Measurements from ENCODE around the gene CDC42EP1. TPM values are rescaled to one million over a fixed set of nuclear protein-coding genes. Genes with fewer than 3 reads are reported as not detected.

Gene CDC42EP1
- total and polyA plus RNA-seq, 2 experiments from 2014 or later = 83.8 to 122 TPM

GRCh38 chr22:37516456-37516855 lies 43.8 kb upstream of the CDC42EP1 start:
- Histone ChIP-seq H3K79me2 (ENCODE audit: insufficient read depth) (no peaks in the 10 kb centered on the region), H2AFZ (no peak overlapping the region), H3K4me2 (ENCODE audit: unreplicated experiment) (no peak overlapping the region), H3K27ac (no peak overlapping the region), H3K27me3 (replicated peaks; ENCODE audit: insufficient read depth) (no peaks in the 10 kb centered on the region), H3F3A (ENCODE audit: insufficient read depth) (peaks cover 12% of the 10 kb centered on the region; the same call in 1 of the 2 replicates), H3K9ac (no peak overlapping the region), H4K20me1 (ENCODE audit: insufficient read depth) (no peaks in the 10 kb centered on the region), H3K9me2 (ENCODE audit: insufficient read depth) (no peaks in the 10 kb centered on the region), H3K4me1 (ENCODE audit: insufficient read depth) (peaks cover 11% of the 10 kb centered on the region), H3K4me3 (no peak overlapping the region), H3K36me3 (ENCODE audit: low read depth) (no peaks in the 10 kb centered on the region), H3K9me3 (ENCODE audit: low read depth) (no peaks in the 10 kb centered on the region)
- WGBS, 2 experiments (ENCODE audit: low coverage in 1 of 2, low lambda C conversion rate in 2 of 2, missing lambda C conversion rate in 2 of 2) = 98 to 100% methylated on average over 1 of the region's 1 CpG
- in situ Hi-C loops (cut with MboI) = no loop called here
- TF ChIP-seq EZH2 (IDR thresholded peaks at IDR 0.05; ENCODE audit: insufficient read depth, poor library complexity, severe bottlenecking) = no peak
- no peak for TF ChIP-seq EZH2phosphoT487 (IDR thresholded peaks at IDR 0.05; ENCODE audit: insufficient read depth, low read depth)
- DNase-seq = no peak

GRCh38 chr22:37517826-37518450 lies 42.3 kb upstream of the CDC42EP1 start:
- peak overlapping the region; percentile 66 for H3K4me2 ChIP-seq (ENCODE audit: unreplicated experiment)
- H3K4me1 ChIP-seq (ENCODE audit: insufficient read depth) = peaks cover under 1% of the 10 kb centered on the region; the same call in 1 of the 2 replicates

GRCh38 chr22:37518509-37519267 lies 41.6 kb upstream of the CDC42EP1 start:
- Histone ChIP-seq H4K20me1 (ENCODE audit: insufficient read depth) (no peaks in the 10 kb centered on the region), H3K4me1 (ENCODE audit: insufficient read depth) (no peaks in the 10 kb centered on the region), H3K4me2 (ENCODE audit: unreplicated experiment) (peak overlapping the region; percentile 66), H3K27ac (no peak overlapping the region), H3K9me3 (ENCODE audit: low read depth) (no peaks in the 10 kb centered on the region), H3K79me2 (ENCODE audit: insufficient read depth) (no peaks in the 10 kb centered on the region), H2AFZ (peak overlapping the region; percentile 72), H3F3A (ENCODE audit: insufficient read depth) (no peaks in the 10 kb centered on the region), H3K9ac (peak overlapping the region; percentile 67), H3K36me3 (ENCODE audit: low read depth) (no peaks in the 10 kb centered on the region), H3K9me2 (ENCODE audit: insufficient read depth) (no peaks in the 10 kb centered on the region), H3K27me3 (replicated peaks; ENCODE audit: insufficient read depth) (no peaks in the 10 kb centered on the region), H3K4me3 (peak overlapping the region; percentile 77)
- WGBS, 2 experiments (ENCODE audit: low coverage in 1 of 2, low lambda C conversion rate in 2 of 2, missing lambda C conversion rate in 2 of 2) = 12 to 21% methylated on average over 30 to 53 of the region's 63 CpGs
- no peak for TF ChIP-seq EZH2 (IDR thresholded peaks at IDR 0.05; ENCODE audit: insufficient read depth, poor library complexity, severe bottlenecking)
- TF ChIP-seq EZH2phosphoT487 (IDR thresholded peaks at IDR 0.05; ENCODE audit: insufficient read depth, low read depth) = no peak
- in situ Hi-C loops (cut with MboI) = no loop called here
- peak; percentile 43 for DNase-seq

More at GRCh38 chr22:37517826-37518450, 42.3 kb upstream of the CDC42EP1 start:
- Histone ChIP-seq H3K9me2 (ENCODE audit: insufficient read depth) (no peaks in the 10 kb centered on the region), H3K4me3 (peak overlapping the region; percentile 77), H4K20me1 (ENCODE audit: insufficient read depth) (no peaks in the 10 kb centered on the region), H3K79me2 (ENCODE audit: insufficient read depth) (no peaks in the 10 kb centered on the region), H3K9me3 (ENCODE audit: low read depth) (no peaks in the 10 kb centered on the region), H2AFZ (peak overlapping the region; percentile 72), H3F3A (ENCODE audit: insufficient read depth) (0 out of 2 replicates have a peak, but pooled peaks cover under 1% of the 10 kb centered on the region), H3K27ac (no peak overlapping the region), H3K9ac (peak overlapping the region; percentile 67; the same call in 1 of the 2 replicates), H3K36me3 (ENCODE audit: low read depth) (no peaks in the 10 kb centered on the region), H3K27me3 (replicated peaks; ENCODE audit: insufficient read depth) (no peaks in the 10 kb centered on the region)
- TF ChIP-seq EZH2phosphoT487 (IDR thresholded peaks at IDR 0.05; ENCODE audit: insufficient read depth, low read depth) (no peak), EZH2 (IDR thresholded peaks at IDR 0.05; ENCODE audit: insufficient read depth, poor library complexity, severe bottlenecking) (no peak)
- DNase-seq = no peak
- in situ Hi-C loops (cut with MboI) = no loop called here
- WGBS, 2 experiments (ENCODE audit: low coverage in 1 of 2, low lambda C conversion rate in 2 of 2, missing lambda C conversion rate in 2 of 2) = 87 to 88% methylated on average over 12 to 14 of the region's 15 CpGs

- no peaks in the 10 kb centered on the region for H3K9me3 ChIP-seq (ENCODE audit: low read depth)
- peak; percentile 45 for DNase-seq
- H2AFZ ChIP-seq = peak within 1 kb of the TSS; percentile 72
- H3K9ac ChIP-seq = peak within 1 kb of the TSS; percentile 67
- H3K9me2 ChIP-seq (ENCODE audit: insufficient read depth) = no peaks in the 10 kb centered on the region
- no peaks in the 10 kb centered on the region for H3F3A ChIP-seq (ENCODE audit: insufficient read depth)
- H4K20me1 ChIP-seq (ENCODE audit: insufficient read depth) = no peaks in the 10 kb centered on the region
- H3K4me3 ChIP-seq = peak within 1 kb of the TSS; percentile 77
- H3K27me3 ChIP-seq (replicated peaks; ENCODE audit: insufficient read depth) = no peaks in the 10 kb centered on the region
- H3K4me2 ChIP-seq (ENCODE audit: unreplicated experiment) = peak within 1 kb of the TSS; percentile 66
- in situ Hi-C loops (cut with MboI) = no loop called here
- WGBS, 2 experiments (ENCODE audit: low coverage in 1 of 2, low lambda C conversion rate in 2 of 2, missing lambda C conversion rate in 2 of 2) = 7 to 10% methylated on average over 40 to 67 of the region's 99 CpGs
- no peaks in the 10 kb centered on the region for H3K36me3 ChIP-seq (ENCODE audit: low read depth)
- no peaks in the 10 kb centered on the region for H3K79me2 ChIP-seq (ENCODE audit: insufficient read depth)
- H3K27ac ChIP-seq = no peak within 1 kb of the TSS
- H3K4me1 ChIP-seq (ENCODE audit: insufficient read depth) = peaks cover 2% of the 10 kb centered on the region; the same call in 1 of the 2 replicates
- TF ChIP-seq EZH2 (IDR thresholded peaks at IDR 0.05; ENCODE audit: insufficient read depth, poor library complexity, severe bottlenecking) (no peak), EZH2phosphoT487 (IDR thresholded peaks at IDR 0.05; ENCODE audit: insufficient read depth, low read depth) (no peak)
Observed at GRCh38 chr22:37519268-37520195, 40.7 kb upstream of the CDC42EP1 start, which contains the start of gene CARD10. TSS of gene CARD10 (minus strand) at chr22:37519415. CDS start at chr22:37519200, 215 bp downstream.

All from GM23248 (cell line).